Measurements from ENCODE around the gene BCL2L14.

DNA sequence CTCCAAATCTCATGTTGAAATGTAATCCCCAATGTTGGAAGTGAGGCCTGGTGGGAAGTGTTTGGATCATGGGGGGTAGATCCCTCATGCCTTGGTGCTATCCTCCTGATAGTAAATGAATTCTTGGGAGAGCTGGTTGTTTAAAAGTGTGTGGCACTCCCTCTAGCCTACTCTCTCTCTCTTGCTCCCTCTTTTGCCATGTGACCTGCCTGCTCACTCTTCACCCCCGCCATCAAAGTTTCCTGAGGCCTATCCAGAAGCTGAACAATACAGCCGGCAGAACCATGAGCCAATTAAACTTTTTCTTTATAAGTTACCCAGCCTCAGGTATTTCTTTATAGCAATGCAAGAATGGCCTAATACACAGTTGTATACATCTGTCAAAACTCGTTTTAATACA is 62.5 kb downstream of the BCL2L14 start:
- TF ChIP-seq, protein P1, sequence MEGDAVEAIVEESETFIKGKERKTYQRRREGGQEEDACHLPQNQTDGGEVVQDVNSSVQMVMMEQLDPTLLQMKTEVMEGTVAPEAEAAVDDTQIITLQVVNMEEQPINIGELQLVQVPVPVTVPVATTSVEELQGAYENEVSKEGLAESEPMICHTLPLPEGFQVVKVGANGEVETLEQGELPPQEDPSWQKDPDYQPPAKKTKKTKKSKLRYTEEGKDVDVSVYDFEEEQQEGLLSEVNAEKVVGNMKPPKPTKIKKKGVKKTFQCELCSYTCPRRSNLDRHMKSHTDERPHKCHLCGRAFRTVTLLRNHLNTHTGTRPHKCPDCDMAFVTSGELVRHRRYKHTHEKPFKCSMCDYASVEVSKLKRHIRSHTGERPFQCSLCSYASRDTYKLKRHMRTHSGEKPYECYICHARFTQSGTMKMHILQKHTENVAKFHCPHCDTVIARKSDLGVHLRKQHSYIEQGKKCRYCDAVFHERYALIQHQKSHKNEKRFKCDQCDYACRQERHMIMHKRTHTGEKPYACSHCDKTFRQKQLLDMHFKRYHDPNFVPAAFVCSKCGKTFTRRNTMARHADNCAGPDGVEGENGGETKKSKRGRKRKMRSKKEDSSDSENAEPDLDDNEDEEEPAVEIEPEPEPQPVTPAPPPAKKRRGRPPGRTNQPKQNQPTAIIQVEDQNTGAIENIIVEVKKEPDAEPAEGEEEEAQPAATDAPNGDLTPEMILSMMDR (IDR thresholded peaks at IDR 0.05), result no peak
- no peak for TF ChIP-seq POLR2A (IDR thresholded peaks at IDR 0.05)

All from body of pancreas (tissue), 4 donors.